Esophagus squamous epithelium (tissue), 5 donors: ENCODE measurements around the gene PPHLN1. TPM values are rescaled to one million over a fixed set of nuclear protein-coding genes. Genes with fewer than 3 reads are reported as not detected.

ENCODE experiments used
- DNase-seq: peaks from one replicate; lab custom pipeline; 2025; lab: John Stamatoyannopoulos, UW
- H3K27ac ChIP-seq, 4 donors: fragments of 200-600 bp; sonication (generic); one replicate each; pipeline ENCODE4 v1.5.1; 2016 to 2019; ENCODE audit warnings: mild to moderate bottlenecking in 1 of 4
- H3K27me3 ChIP-seq, 4 donors: fragments of 200-600 bp; sonication (generic); 1 replicate in 3 of 4; 2 replicates in 1 of 4; pipeline versions ENCODE4 v1.5.1 to v1.6.0; 2017 to 2021; ENCODE audit warnings: antibody characterized with exemption in 1 of 4
- H3K36me3 ChIP-seq, 3 donors: fragments of 200-600 bp; sonication (generic); one replicate each; pipeline ENCODE4 v1.5.1; 2016 to 2019
- H3K4me1 ChIP-seq, 3 donors: fragments of 200-600 bp; sonication (generic); one replicate each; pipeline ENCODE4 v1.5.1; 2017 to 2019
- H3K4me3 ChIP-seq, 4 donors: fragments of 200-600 bp; sonication (generic); 1 replicate in 3 of 4; 2 replicates in 1 of 4; pipeline ENCODE4 v1.5.1; 2016 to 2019; ENCODE audit warnings: mild to moderate bottlenecking in 2 of 4, moderate library complexity in 1 of 4
- H3K9me3 ChIP-seq, 3 donors: fragments of 200-600 bp; sonication (generic); one replicate each; pipeline ENCODE4 v1.5.1; 2016 to 2019
- POLR2A ChIP-seq, 4 donors: fragments of 450-650 bp; IDR thresholded peaks; one replicate each; pipeline ENCODE4 v1.6.1; 2017; ENCODE audit warnings: antibody characterized with exemption in 4 of 4, mild to moderate bottlenecking in 4 of 4, moderate library complexity in 3 of 4
- WGBS, 2 donors: methylation state at CpG; one replicate each; pipeline ENCODE4 v1.1.5; 2018; 5-methylcytosine and 5-hydroxymethylcytosine counted together
- intact Hi-C: fragments of 100-400 bp; cut with DNase I; formaldehyde crosslinking; loops from one replicate; pipeline ENCODE4 v1.15.0; 2022
- total RNA-seq, 4 donors: library from RNA; depleted of rRNA; stranded (reverse); fragments of >200 nt; gene quantifications; one replicate each; pipeline ENCODE4 v1.1.0, GENCODE V29; 2016
- TF ChIP-seq, protein P1 (sequence below), 6 experiments: fragments of 450-650 bp in 4 of 6; fragments of 200-600 bp in 2 of 6; sonication (generic) in 2 of 6; IDR thresholded peaks; one replicate each; pipeline ENCODE4 v1.5.1; 2016 to 2019; ENCODE audit warnings: antibody characterized with exemption in 6 of 6, mild to moderate bottlenecking in 4 of 6, moderate library complexity in 4 of 6
- donor health status: DM: yes; HTN: yes; CAD: no.

The PPHLN1 gene
- total RNA-seq, 4 donors from 2014 or later: 31.2 to 59.1 (median 40.0) TPM

DNA sequence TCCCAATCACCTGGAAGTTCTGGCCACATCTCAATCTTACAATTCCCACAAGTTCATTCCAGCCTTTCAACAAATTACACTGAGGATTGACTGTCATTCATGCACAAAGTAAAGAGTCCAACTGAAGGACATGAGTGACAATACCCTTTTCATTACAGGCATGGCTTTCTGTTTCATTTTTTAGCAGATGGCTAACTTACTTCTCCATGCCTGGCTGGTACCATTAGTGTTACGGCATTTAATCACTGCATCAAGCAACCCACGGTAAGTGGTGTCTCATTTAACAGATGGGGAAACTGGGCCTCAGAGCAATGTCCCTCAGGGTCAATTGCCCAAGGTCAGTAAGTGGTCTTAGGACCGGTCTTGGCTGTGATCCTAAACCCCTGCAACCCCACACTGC, 149.1 kb downstream of the PPHLN1 start:
- intact Hi-C loops: no loop called here
- DNase-seq: no peak

DNA sequence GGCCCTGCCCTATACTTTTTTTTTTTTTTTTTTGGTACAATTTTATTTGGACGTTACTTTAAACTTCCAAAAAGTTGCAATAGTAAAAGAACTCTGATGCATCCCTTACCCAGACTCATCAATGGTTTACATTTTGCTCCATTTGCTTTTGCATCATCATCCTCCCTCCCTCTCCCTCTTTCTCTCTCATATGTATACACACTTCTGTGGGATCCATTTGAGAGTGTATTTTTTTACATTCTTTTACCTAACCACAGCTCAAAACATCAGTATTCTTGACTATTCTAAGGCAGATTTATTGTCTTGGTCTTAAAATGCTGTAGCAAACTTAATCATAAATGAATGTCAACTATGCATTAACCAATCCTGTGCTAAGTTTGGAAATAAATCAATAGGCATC, 152.0 kb downstream of the PPHLN1 start:
- no peak for DNase-seq
- H3K36me3 ChIP-seq: no peaks in the 10 kb centered on the region
- H3K9me3 ChIP-seq: no peaks in the 10 kb centered on the region
- intact Hi-C loops: no loop called here
- H3K27me3 ChIP-seq: peaks cover 0 to under 1% (median 0%) of the 10 kb centered on the region in 4 donors
- TF ChIP-seq, protein P1, sequence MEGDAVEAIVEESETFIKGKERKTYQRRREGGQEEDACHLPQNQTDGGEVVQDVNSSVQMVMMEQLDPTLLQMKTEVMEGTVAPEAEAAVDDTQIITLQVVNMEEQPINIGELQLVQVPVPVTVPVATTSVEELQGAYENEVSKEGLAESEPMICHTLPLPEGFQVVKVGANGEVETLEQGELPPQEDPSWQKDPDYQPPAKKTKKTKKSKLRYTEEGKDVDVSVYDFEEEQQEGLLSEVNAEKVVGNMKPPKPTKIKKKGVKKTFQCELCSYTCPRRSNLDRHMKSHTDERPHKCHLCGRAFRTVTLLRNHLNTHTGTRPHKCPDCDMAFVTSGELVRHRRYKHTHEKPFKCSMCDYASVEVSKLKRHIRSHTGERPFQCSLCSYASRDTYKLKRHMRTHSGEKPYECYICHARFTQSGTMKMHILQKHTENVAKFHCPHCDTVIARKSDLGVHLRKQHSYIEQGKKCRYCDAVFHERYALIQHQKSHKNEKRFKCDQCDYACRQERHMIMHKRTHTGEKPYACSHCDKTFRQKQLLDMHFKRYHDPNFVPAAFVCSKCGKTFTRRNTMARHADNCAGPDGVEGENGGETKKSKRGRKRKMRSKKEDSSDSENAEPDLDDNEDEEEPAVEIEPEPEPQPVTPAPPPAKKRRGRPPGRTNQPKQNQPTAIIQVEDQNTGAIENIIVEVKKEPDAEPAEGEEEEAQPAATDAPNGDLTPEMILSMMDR (IDR thresholded peaks at IDR 0.05): no peak
- TF ChIP-seq POLR2A (IDR thresholded peaks at IDR 0.05): no peak
- no peak overlapping the region for H3K27ac ChIP-seq
- no peak overlapping the region for H3K4me3 ChIP-seq
- H3K4me1 ChIP-seq: peaks cover 0 to 44% (median 6%) of the 10 kb centered on the region in 3 donors
- 56 to 76% methylated on average over 1 of the region's 1 CpG for WGBS, 2 donors

More for the DNA sequence above, 149.1 kb downstream of the PPHLN1 start:
- H3K9me3 ChIP-seq: no peaks in the 10 kb centered on the region
- no peaks in the 10 kb centered on the region for H3K36me3 ChIP-seq
- H3K27ac ChIP-seq: peak overlapping the region in 1 of 4 donors; percentile 47
- WGBS, 2 donors: 41 to 58% methylated on average over 3 of the region's 3 CpGs
- no peaks in the 10 kb centered on the region for H3K27me3 ChIP-seq
- no peak overlapping the region for H3K4me3 ChIP-seq
- TF ChIP-seq, protein P1 (IDR thresholded peaks at IDR 0.05): no peak
- TF ChIP-seq POLR2A (IDR thresholded peaks at IDR 0.05): no peak
- H3K4me1 ChIP-seq: peaks cover 0 to 33% (median 0%) of the 10 kb centered on the region in 3 donors

DNA sequence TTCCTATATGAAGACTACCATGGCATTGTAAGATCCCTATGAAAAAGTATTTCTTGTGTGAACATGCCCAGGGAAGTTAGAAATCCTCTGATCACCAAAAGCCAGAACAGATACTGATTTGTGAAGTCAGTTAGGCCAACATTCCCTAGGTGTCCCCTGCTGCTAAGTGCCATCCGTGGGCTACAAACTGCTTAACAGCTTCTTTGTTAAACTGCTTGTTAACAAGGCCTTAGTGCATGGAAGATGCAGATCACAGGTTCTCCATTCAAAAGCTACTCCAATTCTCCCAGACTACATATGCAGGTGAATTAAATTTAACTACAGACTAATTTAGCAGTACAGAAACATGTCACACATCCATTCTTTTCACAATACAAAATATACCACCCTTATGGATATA, 155.4 kb downstream of the PPHLN1 start:
- Histone ChIP-seq H3K27ac (peak overlapping the region in 2 of 4 donors; percentile 1 to 11), H3K4me3 (no peak overlapping the region), H3K36me3 (no peaks in the 10 kb centered on the region), H3K9me3 (no peaks in the 10 kb centered on the region), H3K27me3 (peaks cover 0 to 22% (median 0%) of the 10 kb centered on the region in 4 donors), H3K4me1 (peaks cover 0 to 35% (median 6%) of the 10 kb centered on the region in 3 donors)
- WGBS, 2 donors: 75 to 100% methylated on average over 1 of the region's 1 CpG
- no peak for TF ChIP-seq POLR2A (IDR thresholded peaks at IDR 0.05)
- TF ChIP-seq, protein P1 (IDR thresholded peaks at IDR 0.05): no peak
- DNase-seq: no peak
- intact Hi-C loops: loop anchor here (10.0 kb wide), 1 partner anchor 853 kb away; no protein-coding TSS in a partner anchor

DNA sequence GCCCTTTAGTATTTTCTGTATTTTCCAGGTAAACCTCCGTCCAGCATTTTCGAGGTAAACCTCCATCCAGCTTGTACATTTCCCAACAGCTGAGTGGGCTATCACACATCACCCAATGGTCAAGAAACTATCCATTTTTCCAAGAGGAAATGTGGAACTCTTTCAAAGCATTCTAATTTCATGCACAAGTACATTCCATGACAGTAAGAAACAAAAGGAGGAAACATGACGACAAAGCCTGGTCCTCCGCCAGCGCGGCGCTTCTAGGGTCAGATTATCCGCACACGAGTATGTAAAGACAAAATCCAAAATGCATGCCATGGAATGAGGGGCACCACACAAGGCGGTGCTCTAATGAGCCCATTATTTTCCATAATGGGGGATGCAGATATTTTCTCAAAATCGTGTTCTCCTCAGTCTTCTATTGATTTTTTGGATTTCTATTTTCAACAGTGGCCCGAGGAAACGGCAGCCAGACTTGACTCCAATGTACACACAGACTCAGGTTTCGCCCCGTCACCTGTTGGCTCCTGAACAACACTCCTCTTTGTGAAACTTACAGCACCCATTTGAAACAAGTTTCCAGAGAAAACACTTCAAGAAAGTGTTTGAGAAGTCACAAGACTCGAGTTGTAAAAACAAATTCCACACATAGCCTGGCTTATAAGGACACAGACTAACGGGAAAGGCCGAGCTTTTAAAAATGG, 156.2 kb downstream of the PPHLN1 start:
- WGBS, 2 donors: 37 to 39% methylated on average over 18 of the region's 18 CpGs
- peaks cover 0 to 35% (median 6%) of the 10 kb centered on the region in 3 donors for H3K4me1 ChIP-seq
- H3K4me3 ChIP-seq: peak overlapping the region; percentile 56 to 78 (median 64)
- TF ChIP-seq, protein P1 (IDR thresholded peaks at IDR 0.05): no peak
- no peak for TF ChIP-seq POLR2A (IDR thresholded peaks at IDR 0.05)
- no peaks in the 10 kb centered on the region for H3K36me3 ChIP-seq
- no peaks in the 10 kb centered on the region for H3K9me3 ChIP-seq
- DNase-seq: no peak
- H3K27me3 ChIP-seq: peaks cover 0 to 25% (median 0%) of the 10 kb centered on the region in 4 donors
- intact Hi-C loops: loop anchor here (10.0 kb wide), 1 partner anchor 853 kb away; no protein-coding TSS in a partner anchor
- H3K27ac ChIP-seq: peak overlapping the region; percentile 55 to 84 (median 80)
